ENCODE results near the gene C1QTNF4.
A peak's percentile ranks its signal among the peaks of the same experiment; 100 is the strongest.
"Not testable (repeated sequence)": the region's sequence is repeated elsewhere in the genome, so short reads cannot be mapped to it uniquely, and the experiment has no call there.

The C1QTNF4 gene

GRCh38 chr11:47564933-47565339 is 29.3 kb downstream of the C1QTNF4 start:
- no peak for DNase-seq

GRCh38 chr11:47564366-47564765 is 29.8 kb downstream of the C1QTNF4 start:
- DNase-seq: not testable (repeated sequence)

GRCh38 chr11:47562393-47562792 is 31.8 kb downstream of the C1QTNF4 start:
- not testable (repeated sequence) for DNase-seq

GRCh38 chr11:47560426-47560825 is 33.8 kb downstream of the C1QTNF4 start:
- no peak for DNase-seq

GRCh38 chr11:47558695-47559094 is 35.5 kb downstream of the C1QTNF4 start:
- no peak for DNase-seq

GRCh38 chr11:47557004-47557403 is 37.2 kb downstream of the C1QTNF4 start:
- not testable (repeated sequence) for DNase-seq

- no peak for DNase-seq
Observed at GRCh38 chr11:47553406-47553743, 40.8 kb downstream of the C1QTNF4 start.

GRCh38 chr11:47552566-47553405 is 41.4 kb downstream of the C1QTNF4 start, which contains the start of gene CELF1:
CELF1 (minus strand) TSS chr11:47553132; CDS start chr11:47499523, 53,609 bp downstream.
- DNase-seq: peak; percentile 92

GRCh38 chr11:47552056-47552565 is 42.1 kb downstream of the C1QTNF4 start:
- DNase-seq: peak; percentile 27

- DNase-seq: no peak
Observed at GRCh38 chr11:47551086-47551485, 43.1 kb downstream of the C1QTNF4 start.

GRCh38 chr11:47550288-47551047 is 43.7 kb downstream of the C1QTNF4 start:
- no peak for DNase-seq

GRCh38 chr11:47546274-47546673 is 47.9 kb downstream of the C1QTNF4 start:
- DNase-seq: not testable (repeated sequence)

- no peak for DNase-seq
Observed at GRCh38 chr11:47545298-47545697, 48.9 kb downstream of the C1QTNF4 start.

- DNase-seq: no peak
Observed at GRCh38 chr11:47541070-47541469, 53.1 kb downstream of the C1QTNF4 start.

GRCh38 chr11:47539681-47540039 is 54.6 kb downstream of the C1QTNF4 start:
- no peak for DNase-seq

Measured in stimulated activated CD4-positive, alpha-beta T cell treated with anti-CD3 and anti-CD28 coated beads, Interleukin-1b, Interleukin-23, amount 100 ng/mL, for 48 hours (primary cell).